ENCODE results near the gene PTPRE.

Gene PTPRE

GRCh38 chr10:128029290-128029651, 122.4 kb downstream of the PTPRE start:
- H3K27me3 ChIP-seq (ENCODE audit: insufficient read depth, low read length, poor library complexity, severe bottlenecking), result no peaks in the 10 kb centered on the region
- H3K9me2 ChIP-seq (replicated peaks; ENCODE audit: low read depth, low read length), result no peaks in the 10 kb centered on the region
- no peak overlapping the region for H3K4me2 ChIP-seq (ENCODE audit: low read depth, low read length, poor library complexity, severe bottlenecking)
- H3F3A ChIP-seq (ENCODE audit: low read depth), result no peaks in the 10 kb centered on the region
- no peaks in the 10 kb centered on the region for H3K9me3 ChIP-seq (ENCODE audit: insufficient read depth, low read depth, low read length)
- H3K4me1 ChIP-seq (ENCODE audit: insufficient read depth, low read length, poor library complexity, severe bottlenecking), result peaks cover 16% of the 10 kb centered on the region
- no peak overlapping the region for H3K9ac ChIP-seq (ENCODE audit: low read depth, low read length, poor library complexity, severe bottlenecking)
- H3K36me3 ChIP-seq (ENCODE audit: insufficient read depth, low read length), result no peaks in the 10 kb centered on the region
- no peaks in the 10 kb centered on the region for H3K79me2 ChIP-seq (ENCODE audit: insufficient read depth, low read length)
- no peak overlapping the region for H2AFZ ChIP-seq (ENCODE audit: low read length)
- H4K20me1 ChIP-seq (ENCODE audit: insufficient read depth, low read length, poor library complexity, severe bottlenecking), result no peaks in the 10 kb centered on the region
- TF ChIP-seq, protein P1, sequence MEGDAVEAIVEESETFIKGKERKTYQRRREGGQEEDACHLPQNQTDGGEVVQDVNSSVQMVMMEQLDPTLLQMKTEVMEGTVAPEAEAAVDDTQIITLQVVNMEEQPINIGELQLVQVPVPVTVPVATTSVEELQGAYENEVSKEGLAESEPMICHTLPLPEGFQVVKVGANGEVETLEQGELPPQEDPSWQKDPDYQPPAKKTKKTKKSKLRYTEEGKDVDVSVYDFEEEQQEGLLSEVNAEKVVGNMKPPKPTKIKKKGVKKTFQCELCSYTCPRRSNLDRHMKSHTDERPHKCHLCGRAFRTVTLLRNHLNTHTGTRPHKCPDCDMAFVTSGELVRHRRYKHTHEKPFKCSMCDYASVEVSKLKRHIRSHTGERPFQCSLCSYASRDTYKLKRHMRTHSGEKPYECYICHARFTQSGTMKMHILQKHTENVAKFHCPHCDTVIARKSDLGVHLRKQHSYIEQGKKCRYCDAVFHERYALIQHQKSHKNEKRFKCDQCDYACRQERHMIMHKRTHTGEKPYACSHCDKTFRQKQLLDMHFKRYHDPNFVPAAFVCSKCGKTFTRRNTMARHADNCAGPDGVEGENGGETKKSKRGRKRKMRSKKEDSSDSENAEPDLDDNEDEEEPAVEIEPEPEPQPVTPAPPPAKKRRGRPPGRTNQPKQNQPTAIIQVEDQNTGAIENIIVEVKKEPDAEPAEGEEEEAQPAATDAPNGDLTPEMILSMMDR (conservative IDR thresholded peaks at IDR 0.05; ENCODE audit: low read length), result no peak
- no peak for TF ChIP-seq EZH2phosphoT487 (IDR thresholded peaks at IDR 0.05; ENCODE audit: borderline replicate concordance)
- H3K4me3 ChIP-seq (ENCODE audit: low read length, poor library complexity, severe bottlenecking), result no peak overlapping the region

GRCh38 chr10:128029731-128030369, 122.9 kb downstream of the PTPRE start:
- no peaks in the 10 kb centered on the region for H3F3A ChIP-seq (ENCODE audit: low read depth)
- H3K4me3 ChIP-seq (ENCODE audit: low read length, poor library complexity, severe bottlenecking), result no peak overlapping the region
- H4K20me1 ChIP-seq (ENCODE audit: insufficient read depth, low read length, poor library complexity, severe bottlenecking), result no peaks in the 10 kb centered on the region
- no peak overlapping the region for H3K4me2 ChIP-seq (ENCODE audit: low read depth, low read length, poor library complexity, severe bottlenecking)
- H3K36me3 ChIP-seq (ENCODE audit: insufficient read depth, low read length), result no peaks in the 10 kb centered on the region
- no peaks in the 10 kb centered on the region for H3K9me2 ChIP-seq (replicated peaks; ENCODE audit: low read depth, low read length)
- no peaks in the 10 kb centered on the region for H3K27me3 ChIP-seq (ENCODE audit: insufficient read depth, low read length, poor library complexity, severe bottlenecking)
- TF ChIP-seq, protein P1 (conservative IDR thresholded peaks at IDR 0.05; ENCODE audit: low read length), result no peak
- TF ChIP-seq EZH2phosphoT487 (IDR thresholded peaks at IDR 0.05; ENCODE audit: borderline replicate concordance), result no peak
- no peaks in the 10 kb centered on the region for H3K79me2 ChIP-seq (ENCODE audit: insufficient read depth, low read length)
- no peaks in the 10 kb centered on the region for H3K9me3 ChIP-seq (ENCODE audit: insufficient read depth, low read depth, low read length)
- no peak overlapping the region for H2AFZ ChIP-seq (ENCODE audit: low read length)
- no peak overlapping the region for H3K9ac ChIP-seq (ENCODE audit: low read depth, low read length, poor library complexity, severe bottlenecking)
- H3K4me1 ChIP-seq (ENCODE audit: insufficient read depth, low read length, poor library complexity, severe bottlenecking), result peaks cover 16% of the 10 kb centered on the region

GRCh38 chr10:128030498-128031072, 123.7 kb downstream of the PTPRE start:
- no peaks in the 10 kb centered on the region for H3K9me3 ChIP-seq (ENCODE audit: insufficient read depth, low read depth, low read length)

More at GRCh38 chr10:128030498-128031072, 123.7 kb downstream of the PTPRE start:
- no peaks in the 10 kb centered on the region for H3K36me3 ChIP-seq (ENCODE audit: insufficient read depth, low read length)
- no peak overlapping the region for H3K4me3 ChIP-seq (ENCODE audit: low read length, poor library complexity, severe bottlenecking)
- H3K4me1 ChIP-seq (ENCODE audit: insufficient read depth, low read length, poor library complexity, severe bottlenecking), result peaks cover 16% of the 10 kb centered on the region
- no peaks in the 10 kb centered on the region for H3F3A ChIP-seq (ENCODE audit: low read depth)
- H2AFZ ChIP-seq (ENCODE audit: low read length), result no peak overlapping the region
- no peaks in the 10 kb centered on the region for H3K27me3 ChIP-seq (ENCODE audit: insufficient read depth, low read length, poor library complexity, severe bottlenecking)
- H3K9ac ChIP-seq (ENCODE audit: low read depth, low read length, poor library complexity, severe bottlenecking), result no peak overlapping the region
- H3K4me2 ChIP-seq (ENCODE audit: low read depth, low read length, poor library complexity, severe bottlenecking), result no peak overlapping the region
- no peaks in the 10 kb centered on the region for H4K20me1 ChIP-seq (ENCODE audit: insufficient read depth, low read length, poor library complexity, severe bottlenecking)
- H3K9me2 ChIP-seq (replicated peaks; ENCODE audit: low read depth, low read length), result no peaks in the 10 kb centered on the region
- H3K79me2 ChIP-seq (ENCODE audit: insufficient read depth, low read length), result no peaks in the 10 kb centered on the region
- TF ChIP-seq EZH2phosphoT487 (IDR thresholded peaks at IDR 0.05; ENCODE audit: borderline replicate concordance), result no peak
- TF ChIP-seq, protein P1 (conservative IDR thresholded peaks at IDR 0.05; ENCODE audit: low read length), result no peak

All from Loucy (cell line).